Measurements from ENCODE around the gene CFAP298.
A peak's percentile ranks its signal among the peaks of the same experiment; 100 is the strongest.
"Not testable (repeated sequence)": the region's sequence is repeated elsewhere in the genome, so short reads cannot be mapped to it uniquely, and the experiment has no call there.

Gene CFAP298, protein sequence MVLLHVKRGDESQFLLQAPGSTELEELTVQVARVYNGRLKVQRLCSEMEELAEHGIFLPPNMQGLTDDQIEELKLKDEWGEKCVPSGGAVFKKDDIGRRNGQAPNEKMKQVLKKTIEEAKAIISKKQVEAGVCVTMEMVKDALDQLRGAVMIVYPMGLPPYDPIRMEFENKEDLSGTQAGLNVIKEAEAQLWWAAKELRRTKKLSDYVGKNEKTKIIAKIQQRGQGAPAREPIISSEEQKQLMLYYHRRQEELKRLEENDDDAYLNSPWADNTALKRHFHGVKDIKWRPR

DNA sequence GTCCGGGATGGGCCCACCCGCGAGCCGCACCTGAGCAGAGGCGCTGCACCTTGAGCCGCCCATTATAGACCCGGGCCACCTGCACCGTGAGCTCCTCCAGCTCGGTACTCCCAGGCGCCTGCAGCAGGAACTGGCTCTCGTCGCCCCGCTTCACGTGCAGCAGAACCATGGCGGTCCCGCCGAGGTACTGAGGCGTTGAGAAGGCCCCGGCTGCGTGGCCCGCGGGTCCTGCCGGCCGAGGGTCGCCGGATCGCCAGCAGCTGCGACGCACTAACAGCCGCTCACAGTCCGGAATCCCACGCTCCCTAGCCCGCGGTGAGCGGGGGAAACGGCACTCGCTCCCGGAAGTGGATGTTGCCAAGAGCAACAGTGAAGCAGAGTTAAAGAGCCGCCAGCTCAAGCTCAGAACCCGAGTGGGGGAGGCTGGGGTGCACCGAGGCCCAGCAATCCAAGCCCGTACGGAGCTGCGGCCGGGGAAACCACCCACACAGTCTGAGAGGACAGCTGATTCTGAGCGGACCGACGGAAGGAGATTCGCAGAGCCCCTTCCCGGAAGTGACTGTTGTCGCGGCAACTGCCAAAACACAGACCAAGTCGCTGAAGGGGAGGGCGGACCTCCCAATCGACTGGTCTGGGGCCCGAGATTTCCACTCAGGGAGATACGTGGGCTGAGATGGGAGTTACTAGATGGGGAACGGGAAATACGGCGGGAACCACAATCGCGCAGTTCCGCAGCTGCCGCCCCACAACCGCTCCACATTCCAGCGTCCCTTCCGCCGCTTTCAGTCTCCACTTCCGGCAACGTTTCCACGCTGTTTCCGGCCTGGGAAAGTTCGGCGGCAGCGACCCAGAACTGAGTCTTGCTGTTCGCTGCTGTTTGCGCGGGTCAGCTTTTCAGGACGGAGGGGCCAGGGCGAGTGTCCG lies at the start of gene CFAP298:
Gene CFAP298 (minus strand): TSS at position 303 of the 924 bp plus-strand sequence. CDS start 134 bp downstream, at position 169.
- ATAC-seq = peak; percentile 97

GRCh38 chr21:32661026-32661782 lies 49.0 kb upstream of the CFAP298 start:
- not testable (repeated sequence) for DNase-seq, ATAC-seq

More for the DNA sequence above, at the start of gene CFAP298:
- DNase-seq = peak; percentile 86

DNA sequence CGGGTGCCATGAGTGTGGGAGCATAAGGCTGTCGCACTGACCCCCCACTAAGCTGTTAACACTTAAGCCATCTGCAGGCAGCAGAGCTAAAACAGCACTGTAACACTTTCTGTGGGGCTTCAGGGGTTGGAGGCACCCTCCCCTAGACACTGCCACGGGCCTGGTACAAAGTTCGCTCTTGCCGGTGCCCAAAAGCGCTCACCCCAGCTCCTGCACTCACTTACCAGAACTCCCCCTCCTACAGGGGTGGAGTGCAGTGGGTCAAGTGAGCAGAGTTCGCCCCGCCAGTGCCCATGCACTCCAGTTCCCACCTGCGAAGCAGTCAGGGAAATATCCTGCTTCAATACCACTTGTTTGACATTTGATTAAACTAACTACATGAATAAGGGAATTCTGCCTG lies 46.3 kb upstream of the CFAP298 start:
- no peak for ATAC-seq
- no peak for DNase-seq

- peak; percentile 52 for ATAC-seq
Observed at GRCh38 chr21:32653326-32653901, 41.2 kb upstream of the CFAP298 start.

GRCh38 chr21:32648165-32648564 lies 36.0 kb upstream of the CFAP298 start:
- no peak for ATAC-seq
- no peak for DNase-seq

More at GRCh38 chr21:32653326-32653901, 41.2 kb upstream of the CFAP298 start:
- DNase-seq = peak; percentile 12

GRCh38 chr21:32645261-32646182 lies 33.3 kb upstream of the CFAP298 start:
- DNase-seq (no peak), ATAC-seq (no peak)

DNA sequence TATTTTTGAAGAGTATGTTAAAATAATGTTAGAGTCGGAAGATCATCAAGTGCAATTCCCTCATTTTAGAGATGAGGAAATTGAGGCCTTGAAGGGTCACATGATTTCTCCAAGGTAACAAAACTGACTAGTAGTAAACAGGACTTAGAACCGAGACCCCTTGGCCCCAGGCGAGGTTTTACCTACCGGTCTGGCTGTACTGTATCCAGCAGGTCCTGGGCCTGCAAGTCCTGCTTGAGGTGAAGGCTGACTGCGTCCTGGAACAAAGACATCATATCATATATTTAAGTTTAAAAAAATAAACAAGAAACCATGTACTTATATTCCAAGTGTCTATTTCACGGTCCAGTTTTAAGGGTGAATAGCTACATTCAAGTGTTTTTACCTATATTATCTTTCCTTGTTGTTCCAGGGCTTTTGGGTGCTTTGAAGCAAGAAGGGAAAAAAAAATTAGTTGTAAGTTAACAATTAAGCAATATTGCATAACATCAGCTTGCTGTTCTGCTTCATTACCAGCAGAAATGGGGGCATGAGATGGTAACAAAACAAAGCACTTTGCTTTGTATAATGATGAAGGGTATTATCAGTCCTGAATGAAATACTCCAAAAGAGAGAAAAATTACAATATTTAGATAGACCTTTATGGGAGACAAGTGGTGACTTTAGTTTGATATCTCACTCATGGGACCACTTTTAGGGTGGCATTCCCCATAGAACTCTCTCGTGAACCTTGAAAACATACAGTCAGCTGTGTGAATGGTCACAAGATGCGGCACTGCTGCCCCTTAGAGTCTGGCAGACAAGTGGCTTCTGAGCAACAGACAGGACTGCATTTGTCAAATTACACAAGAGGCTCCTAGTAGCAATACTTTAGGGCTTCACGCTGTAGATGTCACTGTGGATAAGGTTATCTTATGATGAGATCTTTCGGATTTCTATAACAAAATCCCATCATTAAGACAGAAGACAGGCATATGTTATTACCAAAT lies 29.8 kb upstream of the CFAP298 start:
- no peak for DNase-seq
- ATAC-seq = no peak

DNA sequence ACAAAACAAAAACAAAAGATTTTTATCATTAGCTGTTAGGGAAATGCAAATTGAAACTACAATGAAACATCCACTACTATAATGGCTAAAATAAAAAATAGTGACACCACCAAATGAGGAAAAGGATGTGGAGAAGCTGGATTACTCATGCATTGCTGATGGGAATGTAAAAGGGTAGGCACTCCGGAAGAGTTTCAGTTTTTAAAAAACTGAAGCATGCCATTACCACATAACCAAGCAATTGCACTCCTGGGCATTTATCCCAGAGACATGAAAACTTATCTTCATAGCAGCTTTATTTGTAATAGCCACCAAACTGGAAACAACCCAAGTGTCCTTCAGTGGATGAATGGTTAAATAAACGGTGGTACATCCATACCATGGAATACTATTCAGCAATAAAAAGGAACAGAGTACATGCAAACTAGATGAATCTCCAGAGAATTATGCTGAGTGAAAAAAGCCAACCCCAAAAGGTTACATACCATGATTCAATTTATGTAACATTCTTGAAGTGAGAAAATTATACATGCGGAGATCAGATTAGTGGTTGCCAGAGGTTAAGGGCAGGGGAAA lies 14.5 kb upstream of the CFAP298 start:
- ATAC-seq (no peak), DNase-seq (no peak)

GRCh38 chr21:32618218-32618617 lies 6.0 kb upstream of the CFAP298 start:
- ATAC-seq, DNase-seq: not testable (repeated sequence)

GRCh38 chr21:32613436-32614043 lies 1.4 kb upstream of the CFAP298 start:
- ATAC-seq (no peak), DNase-seq (no peak)

- no peak for ATAC-seq
- no peak for DNase-seq
Observed at GRCh38 chr21:32612999-32613337, 791 bp upstream of the CFAP298 start.

DNA sequence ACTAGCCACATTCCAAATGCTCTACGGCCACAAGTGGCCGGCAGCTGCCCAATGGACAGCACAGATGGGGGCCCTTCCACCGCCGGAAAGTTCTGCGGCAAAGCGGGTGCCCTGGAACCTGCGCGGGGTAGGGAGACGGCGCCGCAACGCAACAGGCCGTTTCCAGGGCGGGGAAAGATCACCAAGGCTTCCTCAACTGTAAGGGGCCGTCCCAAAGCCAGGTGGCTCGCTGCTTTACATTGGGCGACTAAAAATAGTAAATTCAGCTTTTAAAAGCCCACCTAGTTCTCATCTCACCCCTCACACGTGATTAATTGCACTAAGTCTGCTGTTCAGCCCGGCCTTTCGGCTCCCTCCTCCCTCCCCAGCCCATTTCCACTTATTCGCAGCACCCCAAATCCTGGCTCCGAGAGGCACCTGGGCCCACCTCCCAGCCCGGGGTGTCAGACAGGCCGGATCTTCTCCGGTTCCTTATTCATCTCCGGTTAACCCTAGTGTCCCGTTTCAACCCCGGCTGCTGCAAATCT lies 643 bp downstream of the CFAP298 start:
- DNase-seq (peak; percentile 61), ATAC-seq (peak; percentile 40)

GRCh38 chr21:32610940-32611339 lies 1.2 kb downstream of the CFAP298 start:
- ATAC-seq = not testable (repeated sequence)

DNA sequence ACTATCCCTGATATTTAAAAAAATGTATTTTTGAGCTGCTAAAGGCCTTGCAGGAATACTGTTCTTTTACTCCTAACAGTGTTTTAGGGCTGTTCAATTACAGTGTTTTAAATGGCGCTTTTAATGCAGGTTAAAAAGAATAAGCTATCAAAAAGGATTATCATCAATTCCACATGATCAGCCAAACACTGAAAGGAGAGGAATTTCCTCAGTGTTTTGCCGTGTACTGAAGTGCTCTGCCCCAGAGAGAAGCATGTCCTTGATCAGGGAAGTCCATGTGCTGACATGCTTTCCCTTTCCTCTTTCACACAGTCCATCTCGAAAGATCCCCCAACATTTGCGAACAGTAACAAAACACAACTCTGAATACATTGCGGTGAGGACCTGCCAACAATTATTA lies 3.3 kb downstream of the CFAP298 start:
- DNase-seq (no peak), ATAC-seq (no peak)

More at GRCh38 chr21:32610940-32611339, 1.2 kb downstream of the CFAP298 start:
- not testable (repeated sequence) for DNase-seq

- ATAC-seq (no peak), DNase-seq (no peak)
Observed at GRCh38 chr21:32605469-32605868, 6.7 kb downstream of the CFAP298 start.

DNA sequence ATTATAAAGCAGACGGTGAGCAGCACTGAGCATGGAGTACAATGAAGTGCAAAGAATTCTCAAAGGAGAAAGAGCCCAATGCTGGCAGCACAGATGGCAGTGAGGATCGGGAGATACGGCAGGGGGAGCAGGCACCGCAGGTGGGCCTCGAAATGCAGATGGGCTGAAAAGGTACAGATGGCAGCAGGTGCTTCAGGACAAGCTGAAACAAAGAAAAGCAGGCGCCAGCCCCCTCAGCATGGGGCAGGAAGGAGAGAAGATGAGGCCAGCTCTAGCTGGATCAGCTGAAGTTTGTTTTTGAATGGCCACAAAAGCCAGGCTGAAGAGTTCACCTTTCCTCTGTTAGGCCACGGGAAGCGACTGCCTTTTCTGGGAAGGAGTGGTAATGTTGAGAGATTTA lies 7.7 kb downstream of the CFAP298 start:
- ATAC-seq = no peak

GRCh38 chr21:32603131-32603530 lies 9.0 kb downstream of the CFAP298 start:
- no peak for DNase-seq
- ATAC-seq = no peak

More for the DNA sequence above, 7.7 kb downstream of the CFAP298 start:
- DNase-seq = no peak

DNA sequence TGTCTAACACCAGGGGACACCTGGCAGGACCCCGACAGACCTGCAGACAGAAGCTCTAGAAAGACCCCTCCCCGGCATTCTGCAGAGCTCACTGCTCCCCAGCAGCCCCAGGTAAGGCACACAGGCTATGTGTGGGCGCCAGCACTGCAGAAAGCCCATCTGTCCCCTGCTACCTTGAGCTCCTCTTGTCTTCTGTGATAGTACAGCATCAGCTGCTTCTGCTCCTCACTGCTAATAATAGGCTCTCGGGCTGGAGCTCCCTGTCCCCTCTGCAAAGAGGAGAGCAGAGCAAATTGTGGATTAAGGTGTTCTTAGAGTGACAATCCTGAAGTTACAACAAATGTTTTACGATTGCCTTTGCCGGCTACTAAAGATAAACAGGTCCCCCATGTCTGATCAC lies 10.1 kb downstream of the CFAP298 start:
- no peak for ATAC-seq
- DNase-seq = no peak

DNA sequence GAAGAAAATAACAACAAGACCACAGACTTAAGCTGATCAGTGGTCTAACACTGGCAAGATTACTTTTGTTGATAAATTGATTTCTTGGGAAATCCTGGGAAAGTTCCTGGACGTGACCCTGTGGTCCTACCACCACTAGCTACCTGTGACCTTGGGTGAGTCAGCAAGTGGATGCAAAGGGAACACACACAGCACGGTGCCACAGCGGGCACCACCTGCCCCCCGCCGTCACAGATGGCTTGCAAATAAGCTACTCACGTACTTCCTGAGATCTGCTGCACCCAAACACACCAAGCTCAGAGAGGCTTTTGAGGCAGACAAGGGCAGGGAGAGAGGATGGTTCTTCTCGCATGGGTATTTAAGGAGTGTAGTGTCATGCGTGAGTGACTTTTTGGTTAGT lies 12.7 kb downstream of the CFAP298 start:
- DNase-seq (no peak), ATAC-seq (no peak)

Measured in stimulated activated naive CD8-positive, alpha-beta T cell treated with anti-CD3 and anti-CD28 coated beads, Interleukin-15, Interleukin-2, amounts not matched to agents 100 U/mL and 50 U/mL, for 24 hours (primary cell).